Astrocyte of the spinal cord (primary cell): ENCODE data around the gene PRMT2.

Experiments used
- DNase-seq: peaks from one replicate; pipeline ENCODE4 v3.0.0; 2011; ENCODE audit warnings: low read depth, low spot score
- H3K4me3 ChIP-seq: 2 replicates; pipeline ENCODE4 v1.5.1; 2011; ENCODE audit warnings: low read depth, mild to moderate bottlenecking, low read length, moderate library complexity
- CTCF ChIP-seq: IDR thresholded peaks from 2 replicates; pipeline ENCODE4 v1.5.1; 2012; ENCODE audit warnings: low read depth, mild to moderate bottlenecking, low read length, inconsistent platforms
- in situ Hi-C: cut with HindIII; loops from 2 replicates; pipeline ENCODE4 v1.10.0; 2017; ENCODE audit warnings: low sequenced_read_pairs

PRMT2 gene

DNA sequence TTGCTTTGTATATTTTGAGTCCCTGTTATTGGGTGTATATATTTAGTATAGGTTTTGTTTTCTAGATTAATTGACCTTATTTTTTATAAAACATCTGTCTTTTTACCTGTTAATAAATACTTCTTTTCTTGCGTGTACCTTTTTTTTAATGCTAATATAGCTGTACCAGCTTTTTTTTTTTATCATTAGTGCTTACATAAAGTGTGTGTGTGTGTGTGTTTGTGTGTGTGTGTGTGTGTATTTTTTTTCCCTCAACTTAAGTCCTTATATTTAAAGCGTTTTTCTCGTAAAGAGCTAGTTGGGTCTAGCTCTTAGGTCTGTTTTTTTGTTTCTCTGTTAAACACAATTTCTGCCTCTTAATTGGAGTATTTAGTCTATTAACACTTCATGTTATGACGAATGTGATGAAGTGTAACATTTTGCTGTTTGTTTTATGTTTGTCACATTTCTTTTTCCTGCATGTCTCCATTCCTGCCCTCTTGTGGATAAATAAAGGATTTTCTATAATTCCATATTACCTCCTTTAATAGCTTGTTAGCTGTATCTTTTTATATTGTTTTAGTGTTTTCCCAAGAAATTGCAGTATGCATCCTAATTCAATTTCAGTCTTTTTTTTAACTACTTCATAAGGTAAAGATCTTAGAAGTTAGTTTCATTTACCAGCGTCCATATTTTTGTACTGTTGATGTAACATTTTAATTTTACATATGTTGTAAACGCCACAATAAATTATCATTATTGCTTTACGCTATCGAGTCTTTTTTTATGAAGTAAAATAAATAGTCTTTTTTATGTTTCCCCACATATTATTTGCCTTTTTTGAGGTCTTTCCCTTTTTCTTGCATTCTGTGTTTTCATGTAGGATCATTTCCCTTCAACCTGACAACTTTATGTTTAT is 4.3 kb downstream of the PRMT2 start:
- TF ChIP-seq CTCF = peak; percentile 27
- peak; percentile 42 for DNase-seq
- no peak overlapping the region for H3K4me3 ChIP-seq
- in situ Hi-C loops = no loop called here

DNA sequence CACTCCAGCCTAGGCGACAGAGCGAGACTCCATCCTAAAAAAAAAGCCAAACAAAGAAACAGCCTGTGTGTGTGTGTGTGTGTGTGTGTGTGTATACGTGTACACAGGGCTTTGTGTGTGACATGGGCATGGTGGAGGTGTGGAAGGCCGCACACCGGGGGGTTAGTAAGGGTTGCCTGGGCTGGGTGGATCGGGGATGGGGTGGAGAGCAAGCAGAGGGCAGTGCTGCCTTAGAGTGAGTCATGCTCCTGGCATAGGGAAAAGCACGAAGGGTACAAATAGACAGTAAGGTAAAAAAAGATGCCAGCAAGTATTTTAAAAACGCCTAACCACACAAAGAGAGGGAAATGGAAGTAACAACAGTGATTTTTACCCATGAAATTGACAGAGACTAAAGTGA is 6.2 kb downstream of the PRMT2 start:
- in situ Hi-C loops = no loop called here
- H3K4me3 ChIP-seq = no peak overlapping the region
- TF ChIP-seq CTCF = no peak
- no peak for DNase-seq

DNA sequence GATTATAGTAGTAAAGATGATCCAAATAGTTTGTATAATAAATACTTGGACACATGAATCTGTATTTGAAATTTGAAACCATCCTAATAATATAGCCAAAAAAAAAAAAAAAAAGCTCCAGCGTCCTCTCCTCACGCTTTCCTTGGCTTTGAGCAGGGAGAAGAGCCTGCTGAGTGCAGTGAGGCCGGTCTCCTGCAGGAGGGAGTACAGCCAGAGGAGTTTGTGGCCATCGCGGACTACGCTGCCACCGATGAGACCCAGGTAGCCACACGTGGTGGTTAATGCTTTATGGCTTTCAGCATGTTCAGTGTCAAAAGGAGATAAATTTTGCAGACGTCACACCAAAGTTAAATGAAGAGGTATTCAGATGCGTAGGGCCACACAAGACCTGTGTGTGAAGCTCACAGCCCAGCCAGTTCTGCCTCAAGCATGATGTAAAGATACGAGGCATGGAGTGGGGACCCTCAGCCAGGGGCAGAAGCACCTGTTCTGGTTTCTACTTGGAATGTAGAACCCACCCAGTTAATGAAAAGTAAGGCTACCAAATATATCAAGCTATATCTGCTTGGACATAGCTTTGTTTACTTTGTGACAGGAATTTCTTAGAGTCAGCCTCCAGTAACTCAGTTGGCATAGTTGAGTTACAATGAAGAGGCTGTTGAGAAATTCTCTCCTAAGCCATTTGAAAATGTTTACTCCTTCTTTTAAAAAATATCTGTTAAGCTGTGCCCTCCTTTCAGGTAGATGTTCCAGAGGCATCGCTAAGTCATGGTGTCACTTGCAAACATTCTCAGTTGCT is 8.1 kb downstream of the PRMT2 start:
- no peak for DNase-seq
- H3K4me3 ChIP-seq = no peak overlapping the region
- in situ Hi-C loops = no loop called here
- TF ChIP-seq CTCF = no peak

- in situ Hi-C loops = no loop called here
- no peak overlapping the region for H3K4me3 ChIP-seq
- no peak for TF ChIP-seq CTCF
- DNase-seq = no peak
Measured at GRCh38 chr21:46645840-46646239, 10.4 kb downstream of the PRMT2 start.

GRCh38 chr21:46646541-46647154 is 11.2 kb downstream of the PRMT2 start:
- no peak overlapping the region for H3K4me3 ChIP-seq
- TF ChIP-seq CTCF = no peak
- no peak for DNase-seq
- in situ Hi-C loops = no loop called here

DNA sequence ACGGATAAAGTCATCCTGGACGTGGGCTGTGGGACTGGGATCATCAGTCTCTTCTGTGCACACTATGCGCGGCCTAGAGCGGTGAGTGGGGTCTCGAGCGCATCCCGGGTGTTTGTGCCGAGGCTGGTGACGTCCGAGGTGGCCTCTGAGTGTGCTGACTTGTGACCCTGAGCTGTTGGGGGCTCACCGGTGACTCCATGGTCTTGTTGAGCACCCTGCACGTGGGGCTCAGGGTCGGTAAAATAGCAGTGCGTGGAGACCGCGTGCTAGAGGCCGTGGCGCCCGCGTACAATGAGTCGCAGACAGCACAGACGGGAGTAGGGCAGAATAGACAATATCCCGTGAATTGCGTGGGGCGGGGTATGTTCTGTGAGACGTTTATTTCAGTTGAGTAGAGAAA is 13.1 kb downstream of the PRMT2 start:
- in situ Hi-C loops = no loop called here
- H3K4me3 ChIP-seq = no peak overlapping the region
- no peak for TF ChIP-seq CTCF
- DNase-seq = no peak
